Stimulated activated naive CD8-positive, alpha-beta T cell treated with anti-CD3 and anti-CD28 coated beads, Interleukin-15, amount 100 ng/mL, for 72 hours (primary cell): ENCODE data around the gene IL3RA.
A peak's percentile ranks its signal among the peaks of the same experiment; 100 is the strongest.
"Not testable (repeated sequence)": the region's sequence is repeated elsewhere in the genome, so short reads cannot be mapped to it uniquely, and the experiment has no call there.

Experiments
- ATAC-seq: fragments of 150-1000 bp; cut with Tn5 transposase; 2 replicates; pipeline ENCODE4 v1.10.0; 2021; ENCODE audit warnings: mild to moderate bottlenecking, moderate library complexity
- DNase-seq, 2 donors: peaks; one replicate each; pipeline ENCODE4 v3.0.0; 2021 to 2022
- H3K27ac Mint-ChIP-seq, 2 donors: one replicate each; pipeline ENCODE4 v1.8.0; 2022; ENCODE audit warnings: mild to moderate bottlenecking in 2 of 2, mixed read lengths in 2 of 2, moderate library complexity in 2 of 2
- H3K27me3 Mint-ChIP-seq: one replicate; pipeline ENCODE4 v1.8.0; 2022; ENCODE audit warnings: mixed read lengths
- H3K4me1 Mint-ChIP-seq: one replicate; pipeline ENCODE4 v1.8.0; 2022; ENCODE audit warnings: mild to moderate bottlenecking, mixed read lengths
- H3K4me3 Mint-ChIP-seq, 2 donors: one replicate each; pipeline ENCODE4 v1.8.0; 2022; ENCODE audit warnings: mild to moderate bottlenecking in 2 of 2, mixed read lengths in 2 of 2, moderate library complexity in 1 of 2
- H3K9me3 Mint-ChIP-seq, 2 donors: one replicate each; pipeline ENCODE4 v1.8.0; 2022; ENCODE audit warnings: mixed read lengths in 2 of 2

Gene IL3RA

GRCh38 chrX:1417921-1418771 lies 81.6 kb downstream of the IL3RA start:
- Mint-ChIP-seq H3K9me3 (peaks cover under 1% of the 10 kb centered on the region in 2 donors), H3K27me3 (no peaks in the 10 kb centered on the region), H3K4me1 (no peaks in the 10 kb centered on the region), H3K27ac (no peak overlapping the region), H3K4me3 (no peak overlapping the region)
- ATAC-seq: no peak
- DNase-seq: no peak

DNA sequence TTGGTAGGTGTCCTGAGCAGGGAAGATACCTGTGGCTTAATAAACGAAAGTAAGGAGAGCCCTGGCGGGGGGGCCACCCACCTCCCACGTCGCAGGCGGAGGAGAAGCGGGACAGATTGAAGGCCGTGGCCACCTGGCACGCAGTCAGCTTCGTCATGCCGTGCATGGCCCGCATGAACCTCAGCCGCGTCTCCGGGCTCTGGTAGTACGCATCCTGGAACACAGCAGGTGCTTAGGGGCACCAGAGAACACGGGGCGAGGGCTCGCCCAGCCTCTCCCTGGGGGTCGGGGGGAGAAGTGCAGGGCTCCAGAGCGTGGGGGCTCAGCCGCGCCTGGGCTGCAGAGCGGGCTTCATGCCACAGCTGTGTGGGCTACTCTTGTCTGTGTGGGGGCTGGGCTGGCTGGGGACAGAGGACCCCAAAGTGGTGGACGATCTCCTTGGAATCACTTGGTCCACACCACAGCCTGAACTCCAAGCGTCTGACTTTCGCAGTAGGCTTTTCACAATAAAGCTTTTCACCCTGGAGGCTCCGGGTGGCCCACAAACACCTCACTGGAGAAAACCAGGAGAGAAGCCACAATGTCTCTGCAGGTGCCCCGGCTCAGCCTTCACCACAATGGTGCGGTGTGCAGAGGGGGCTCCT lies 82.4 kb downstream of the IL3RA start:
- no peaks in the 10 kb centered on the region for H3K4me1 Mint-ChIP-seq
- H3K27ac Mint-ChIP-seq: no peak overlapping the region
- H3K27me3 Mint-ChIP-seq: no peaks in the 10 kb centered on the region
- ATAC-seq: peak; percentile 39
- no peak overlapping the region for H3K4me3 Mint-ChIP-seq
- no peak for DNase-seq
- peaks cover 9 to 10% of the 10 kb centered on the region in 2 donors for H3K9me3 Mint-ChIP-seq

DNA sequence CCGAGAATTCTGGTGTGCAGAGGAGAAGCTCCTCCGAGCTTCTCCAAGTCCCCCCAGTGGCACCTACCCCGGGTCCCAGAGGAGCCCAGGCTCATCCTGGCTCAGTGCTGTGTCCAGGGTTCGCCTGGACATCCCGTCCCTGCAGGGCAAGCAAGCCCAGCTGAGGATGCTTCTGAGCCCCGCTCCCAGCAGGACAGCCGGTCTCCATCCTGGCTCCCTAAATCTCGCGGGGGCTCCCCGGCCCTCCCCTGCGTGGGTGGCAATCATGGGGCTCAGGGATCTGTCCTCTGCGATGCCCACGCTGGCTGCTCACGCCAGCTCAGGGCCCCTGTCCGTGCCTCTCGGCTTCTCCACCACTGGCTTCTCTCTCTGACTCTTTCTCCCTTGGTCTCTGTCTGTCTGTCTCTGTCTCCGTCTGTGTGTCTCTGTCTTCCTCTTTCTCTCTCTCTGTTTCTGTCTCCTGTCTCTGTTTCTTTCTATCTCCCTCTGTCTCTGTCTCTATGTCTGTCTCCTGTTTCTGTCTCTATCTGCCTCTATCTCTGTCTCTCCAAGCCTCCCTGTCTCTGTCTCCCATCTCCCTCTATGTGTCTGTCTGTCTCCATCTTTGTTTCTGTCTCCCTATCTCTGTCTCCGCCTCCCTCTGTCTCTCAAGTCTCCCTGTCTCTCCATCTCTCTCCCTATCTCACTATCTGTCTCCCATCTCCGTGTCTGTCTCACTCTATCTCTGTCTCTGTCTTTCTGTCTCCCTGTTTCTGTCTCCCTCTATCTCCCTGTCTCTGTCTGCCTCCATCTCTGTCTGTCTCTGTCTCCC lies 83.2 kb downstream of the IL3RA start:
- Mint-ChIP-seq H3K4me1 (no peaks in the 10 kb centered on the region), H3K27ac (peak overlapping the region in 1 of 2 donors; percentile 22), H3K9me3 (peaks cover 16 to 17% of the 10 kb centered on the region in 2 donors), H3K27me3 (no peaks in the 10 kb centered on the region), H3K4me3 (no peak overlapping the region)
- DNase-seq (no peak), ATAC-seq (peak; percentile 15)

DNA sequence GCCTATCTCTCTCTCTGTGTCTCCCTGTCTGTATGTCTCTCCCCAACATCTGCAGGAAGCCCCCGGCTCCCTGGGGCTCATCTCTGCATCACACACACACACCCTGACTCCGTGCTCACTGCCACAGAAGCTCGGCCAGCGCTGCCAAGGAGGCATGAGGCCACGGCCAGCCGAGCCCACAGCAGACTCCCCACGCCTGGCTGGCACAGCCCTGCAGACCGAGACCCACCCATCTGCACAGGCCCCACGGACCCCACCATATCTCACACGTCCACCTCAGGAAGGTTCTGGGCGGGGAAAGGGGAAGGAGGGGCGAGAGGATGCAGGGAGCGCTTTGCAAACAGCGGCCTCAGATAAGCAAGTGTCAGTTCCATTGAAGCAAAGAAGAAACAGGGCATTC lies 83.8 kb downstream of the IL3RA start:
- Mint-ChIP-seq H3K4me3 (no peak overlapping the region), H3K27me3 (no peaks in the 10 kb centered on the region), H3K27ac (peak overlapping the region in 1 of 2 donors; percentile 43), H3K9me3 (peaks cover 20 to 22% of the 10 kb centered on the region in 2 donors), H3K4me1 (no peaks in the 10 kb centered on the region)
- peak; percentile 16 for ATAC-seq
- no peak for DNase-seq

GRCh38 chrX:1421433-1422134 lies 85.0 kb downstream of the IL3RA start:
- H3K4me1 Mint-ChIP-seq: no peaks in the 10 kb centered on the region
- H3K27me3 Mint-ChIP-seq: no peaks in the 10 kb centered on the region
- peak overlapping the region in 1 of 2 donors; percentile 3 for H3K27ac Mint-ChIP-seq
- ATAC-seq (no peak), DNase-seq (no peak)
- no peak overlapping the region for H3K4me3 Mint-ChIP-seq
- H3K9me3 Mint-ChIP-seq: peaks cover 20 to 22% of the 10 kb centered on the region in 2 donors

DNA sequence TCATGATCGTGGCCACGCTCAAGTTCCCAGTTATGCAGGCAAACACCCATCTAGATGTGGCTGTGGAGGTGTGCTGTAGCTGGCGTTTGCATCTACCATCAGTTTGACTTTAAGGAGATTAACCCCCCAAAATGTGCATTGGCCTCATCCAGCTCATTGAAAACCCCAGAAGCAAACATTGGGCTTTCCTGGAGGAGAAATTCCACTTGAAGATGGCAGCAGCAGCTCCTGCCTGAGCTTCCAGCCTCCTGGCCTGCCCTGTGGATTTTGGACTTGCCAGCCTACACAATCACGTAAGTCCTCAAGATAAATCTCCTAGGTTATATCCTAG lies 85.5 kb downstream of the IL3RA start:
- Mint-ChIP-seq H3K27me3 (no peaks in the 10 kb centered on the region), H3K27ac (no peak overlapping the region), H3K9me3 (peaks cover 20 to 22% of the 10 kb centered on the region in 2 donors), H3K4me3 (no peak overlapping the region), H3K4me1 (no peaks in the 10 kb centered on the region)
- ATAC-seq (no peak), DNase-seq (no peak)

- H3K27me3 Mint-ChIP-seq: no peaks in the 10 kb centered on the region
- H3K9me3 Mint-ChIP-seq: peaks cover 20 to 22% of the 10 kb centered on the region in 2 donors
- peak overlapping the region in 1 of 2 donors; percentile 51 for H3K27ac Mint-ChIP-seq
- no peak for ATAC-seq
- no peaks in the 10 kb centered on the region for H3K4me1 Mint-ChIP-seq
- H3K4me3 Mint-ChIP-seq: no peak overlapping the region
- no peak for DNase-seq
Measured at GRCh38 chrX:1423215-1423614, 86.6 kb downstream of the IL3RA start.

GRCh38 chrX:1424147-1424851 lies 87.7 kb downstream of the IL3RA start:
- ATAC-seq (no peak), DNase-seq (no peak)
- Mint-ChIP-seq H3K4me1 (no peaks in the 10 kb centered on the region), H3K27ac (no peak overlapping the region), H3K27me3 (no peaks in the 10 kb centered on the region), H3K9me3 (peaks cover 20 to 22% of the 10 kb centered on the region in 2 donors), H3K4me3 (no peak overlapping the region)

DNA sequence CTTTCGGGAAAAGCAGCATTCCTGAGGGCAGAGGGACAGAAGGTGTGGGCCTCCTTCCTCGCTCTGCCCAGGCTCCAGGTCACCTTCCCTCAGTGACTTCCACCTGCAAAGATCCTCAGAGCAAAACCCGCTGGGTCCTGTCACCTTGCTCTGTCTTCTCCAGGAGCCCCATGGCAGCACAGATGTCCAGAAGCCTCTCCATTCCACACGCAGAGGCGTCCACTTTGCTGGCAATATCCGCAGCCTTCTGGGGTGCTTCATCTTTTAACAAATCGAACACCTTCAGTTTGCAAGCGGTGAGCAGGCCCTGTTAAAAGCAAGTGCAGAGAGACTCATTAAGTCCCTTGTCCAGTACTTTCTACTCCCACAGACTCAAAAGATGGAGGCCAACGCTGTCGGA lies 88.8 kb downstream of the IL3RA start:
- Mint-ChIP-seq H3K27me3 (no peaks in the 10 kb centered on the region), H3K4me1 (no peaks in the 10 kb centered on the region), H3K9me3 (peaks cover 20 to 22% of the 10 kb centered on the region in 2 donors), H3K27ac (peak overlapping the region in 1 of 2 donors; percentile 54), H3K4me3 (no peak overlapping the region)
- ATAC-seq: no peak
- no peak for DNase-seq

DNA sequence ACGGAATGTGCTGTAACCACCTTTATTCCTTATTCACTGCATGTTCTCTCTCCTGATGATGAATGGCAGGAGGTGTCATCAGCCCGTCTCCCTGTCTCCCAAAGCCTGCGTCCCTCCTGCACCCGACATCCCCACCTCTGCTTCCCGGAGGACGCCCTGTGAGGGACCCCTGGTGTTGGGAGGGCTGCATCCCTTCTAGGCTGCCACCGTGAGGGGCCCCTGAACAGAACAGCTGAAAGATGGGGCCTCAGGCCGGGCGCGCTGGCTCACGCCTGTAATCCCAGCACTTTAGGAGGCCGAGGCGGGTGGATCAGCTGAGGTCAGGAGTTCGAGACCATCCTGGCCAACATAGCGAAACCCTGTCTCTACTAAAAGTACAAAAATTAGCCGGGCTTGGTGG lies 89.7 kb downstream of the IL3RA start:
- not testable (repeated sequence) for H3K27me3 Mint-ChIP-seq, DNase-seq, H3K4me3 Mint-ChIP-seq, H3K4me1 Mint-ChIP-seq, ATAC-seq
- peaks cover 20 to 22% of the 10 kb centered on the region in 2 donors for H3K9me3 Mint-ChIP-seq
- peak overlapping the region in 1 of 2 donors; percentile 71 for H3K27ac Mint-ChIP-seq

GRCh38 chrX:1427756-1428155 lies 91.2 kb downstream of the IL3RA start:
- H3K27me3 Mint-ChIP-seq: no peaks in the 10 kb centered on the region
- H3K9me3 Mint-ChIP-seq: peaks cover 20 to 22% of the 10 kb centered on the region in 2 donors
- DNase-seq (no peak), ATAC-seq (no peak)
- H3K4me1 Mint-ChIP-seq: no peaks in the 10 kb centered on the region
- H3K4me3 Mint-ChIP-seq: no peak overlapping the region
- no peak overlapping the region for H3K27ac Mint-ChIP-seq

- H3K27ac Mint-ChIP-seq: no peak overlapping the region
- H3K9me3 Mint-ChIP-seq: no peaks in the 10 kb centered on the region
- H3K27me3 Mint-ChIP-seq: no peaks in the 10 kb centered on the region
- ATAC-seq (peak; percentile 86), DNase-seq (peak in 1 of 2 donors; percentile 66)
- no peaks in the 10 kb centered on the region for H3K4me1 Mint-ChIP-seq
- H3K4me3 Mint-ChIP-seq: no peak overlapping the region
Measured at GRCh38 chrX:1430451-1430850, 93.9 kb downstream of the IL3RA start.
